Astrocyte (in vitro differentiated cells and primary cell): Measurements from ENCODE around the gene KIF11. TPM values are rescaled to one million over a fixed set of nuclear protein-coding genes. Genes with fewer than 3 reads are reported as not detected.

Experiments
- DNase-seq: peaks from one replicate; pipeline ENCODE4 v3.0.0-alpha.2; 2010; ENCODE audit warnings: low read depth
- FAIRE-seq: peaks from 2 replicates; lab custom pipeline; 2011; peaks lifted over from hg19 to GRCh38; lab: Jason Lieb, UNC
- H2AFZ ChIP-seq: 2 replicates; pipeline ENCODE4 v1.6.0; 2012; ENCODE audit warnings: low read depth, low read length, inconsistent platforms
- H3K27ac ChIP-seq: 2 replicates; pipeline ENCODE4 v1.5.1; 2011; ENCODE audit warnings: low read depth, low read length, inconsistent platforms
- H3K27me3 ChIP-seq: 2 replicates; pipeline ENCODE4 v1.6.0; 2011; ENCODE audit warnings: low read length, inconsistent platforms; ENCODE audit not compliant: insufficient read depth
- H3K36me3 ChIP-seq: 2 replicates; pipeline ENCODE4 v1.5.1; 2011; ENCODE audit warnings: low read length, inconsistent platforms; ENCODE audit not compliant: insufficient read depth
- H3K4me1 ChIP-seq: 2 replicates; pipeline ENCODE4 v1.5.1; 2011; ENCODE audit warnings: low read length, inconsistent platforms; ENCODE audit not compliant: insufficient read depth
- H3K4me2 ChIP-seq: 2 replicates; pipeline ENCODE4 v1.6.0; 2012; ENCODE audit warnings: low read length, inconsistent platforms
- H3K4me3 ChIP-seq: 2 replicates; pipeline ENCODE4 v1.5.1; 2011; ENCODE audit warnings: low read depth, mild to moderate bottlenecking, low read length, inconsistent platforms; ENCODE audit not compliant: insufficient read depth
- H3K79me2 ChIP-seq: 2 replicates; pipeline ENCODE4 v1.6.0; 2012; ENCODE audit warnings: mild to moderate bottlenecking, low read length, inconsistent platforms; ENCODE audit not compliant: insufficient read depth
- H3K9ac ChIP-seq: 2 replicates; pipeline ENCODE4 v1.6.0; 2012; ENCODE audit warnings: mild to moderate bottlenecking, low read length, inconsistent platforms
- H3K9me3 ChIP-seq: 2 replicates; pipeline ENCODE4 v1.5.1; 2012; ENCODE audit warnings: low read depth, mild to moderate bottlenecking, low read length, inconsistent platforms; ENCODE audit not compliant: insufficient read depth
- H4K20me1 ChIP-seq: 2 replicates; pipeline ENCODE4 v1.6.0; 2012; ENCODE audit warnings: low read length, inconsistent platforms; ENCODE audit not compliant: insufficient read depth
- H3K27ac Mint-ChIP-seq: one replicate; pipeline ENCODE4 v1.8.0; 2021; ENCODE audit warnings: mild to moderate bottlenecking, mixed read lengths; ENCODE audit not compliant: unreplicated experiment
- H3K27me3 Mint-ChIP-seq: one replicate; pipeline ENCODE4 v1.8.0; 2021; ENCODE audit warnings: low read depth, mixed read lengths; ENCODE audit not compliant: unreplicated experiment
- H3K36me3 Mint-ChIP-seq: one replicate; pipeline ENCODE4 v1.8.0; 2021; ENCODE audit warnings: low read depth, mixed read lengths; ENCODE audit not compliant: unreplicated experiment
- H3K4me1 Mint-ChIP-seq: one replicate; pipeline ENCODE4 v1.8.0; 2021; ENCODE audit warnings: low read depth, mixed read lengths; ENCODE audit not compliant: unreplicated experiment
- H3K4me3 Mint-ChIP-seq: one replicate; pipeline ENCODE4 v1.8.0; 2021; ENCODE audit warnings: mild to moderate bottlenecking, moderate library complexity, mixed read lengths; ENCODE audit not compliant: unreplicated experiment
- H3K9me3 Mint-ChIP-seq: one replicate; pipeline ENCODE4 v1.8.0; 2021; ENCODE audit warnings: mild to moderate bottlenecking, mixed read lengths; ENCODE audit not compliant: unreplicated experiment
- CTCF ChIP-seq: IDR thresholded peaks from 2 replicates; pipeline ENCODE4 v1.5.1; 2011; ENCODE audit warnings: low read depth, mild to moderate bottlenecking, inconsistent platforms, low read length, moderate library complexity; ENCODE audit not compliant: insufficient read depth
- EZH2 ChIP-seq: IDR thresholded peaks from 2 replicates; pipeline ENCODE4 v1.6.1; 2012; ENCODE audit warnings: mild to moderate bottlenecking, low read length, inconsistent platforms; ENCODE audit not compliant: insufficient read depth
- total RNA-seq: library from RNA; stranded (reverse); gene quantifications from 2 replicates; pipeline ENCODE4 v1.2.1, GENCODE V29; 2021

Gene KIF11
- total RNA-seq, 1 donor from 2014 or later: 4.7 TPM

GRCh38 chr10:92573091-92573797 is 19.7 kb upstream of the KIF11 start:
- Histone ChIP-seq H3K4me2 (peak overlapping the region; percentile 94), H3K4me3 (peak overlapping the region; percentile 73), H3K4me1 (peaks cover 27% of the 10 kb centered on the region), H4K20me1 (peaks cover 34% of the 10 kb centered on the region), H3K9me3 (no peaks in the 10 kb centered on the region), H3K79me2 (peaks cover 32% of the 10 kb centered on the region), H3K9ac (peak overlapping the region; percentile 88), H2AFZ (peak overlapping the region; percentile 89), H3K36me3 (peaks cover 5% of the 10 kb centered on the region), H3K27me3 (no peaks in the 10 kb centered on the region), H3K27ac (peak overlapping the region; percentile 88)
- TF ChIP-seq EZH2 (no peak), CTCF (no peak)
- peak overlapping the region; percentile 64 for H3K27ac Mint-ChIP-seq
- FAIRE-seq: no peak
- peaks cover 26% of the 10 kb centered on the region for H3K4me1 Mint-ChIP-seq
- H3K27me3 Mint-ChIP-seq: no peaks in the 10 kb centered on the region
- DNase-seq: peak; percentile 26
- H3K9me3 Mint-ChIP-seq: no peaks in the 10 kb centered on the region
- H3K36me3 Mint-ChIP-seq: no peaks in the 10 kb centered on the region
- peak overlapping the region; percentile 88 for H3K4me3 Mint-ChIP-seq

GRCh38 chr10:92573798-92574547 is 19.0 kb upstream of the KIF11 start, which contains the start of gene IDE:
Gene IDE (minus strand): TSS chr10:92574093. CDS start chr10:92574019, 74 bp downstream.
- peaks cover 26% of the 10 kb centered on the region for H3K4me1 ChIP-seq
- H3K79me2 ChIP-seq: peaks cover 32% of the 10 kb centered on the region
- peaks cover 34% of the 10 kb centered on the region for H4K20me1 ChIP-seq
- Mint-ChIP-seq H3K36me3 (no peaks in the 10 kb centered on the region), H3K4me3 (peak within 1 kb of the TSS; percentile 89), H3K4me1 (peaks cover 26% of the 10 kb centered on the region), H3K9me3 (no peaks in the 10 kb centered on the region), H3K27me3 (no peaks in the 10 kb centered on the region), H3K27ac (peak within 1 kb of the TSS; percentile 91)
- H3K9ac ChIP-seq: peak within 1 kb of the TSS; percentile 88
- peak within 1 kb of the TSS; percentile 88 for H3K27ac ChIP-seq
- H3K4me3 ChIP-seq: peak within 1 kb of the TSS; percentile 73
- H3K4me2 ChIP-seq: peak within 1 kb of the TSS; percentile 94
- H2AFZ ChIP-seq: peak within 1 kb of the TSS; percentile 89
- H3K9me3 ChIP-seq: no peaks in the 10 kb centered on the region
- no peak for FAIRE-seq
- DNase-seq: peak; percentile 91
- H3K27me3 ChIP-seq: no peaks in the 10 kb centered on the region
- TF ChIP-seq EZH2: no peak
- TF ChIP-seq CTCF: no peak
- H3K36me3 ChIP-seq: peaks cover 5% of the 10 kb centered on the region
